ENCODE data around the gene FAM120B. TPM values are rescaled to one million over a fixed set of nuclear protein-coding genes. Genes with fewer than 3 reads are reported as not detected.
A peak's percentile ranks its signal among the peaks of the same experiment; 100 is the strongest.

The FAM120B gene
- polyA plus RNA-seq, 2 donors = 6.4 to 8.7 TPM

GRCh38 chr6:170271771-170272314, 34.7 kb upstream of the FAM120B start:
- no peaks in the 10 kb centered on the region for H3K36me3 ChIP-seq (ENCODE audit: control insufficient read depth in 2 of 2, insufficient read depth in 2 of 2, low read length in 1 of 2)
- no peaks in the 10 kb centered on the region for H3K4me1 ChIP-seq (ENCODE audit: control insufficient read depth in 2 of 2, insufficient read depth in 2 of 2, low read length in 1 of 2)
- H3K27me3 ChIP-seq (ENCODE audit: control insufficient read depth in 1 of 2, insufficient read depth in 2 of 2, low read length in 2 of 2) = no peaks in the 10 kb centered on the region
- WGBS, 2 donors = 79 to 81% methylated on average over 32 of the region's 32 CpGs
- H3K27ac ChIP-seq (ENCODE audit: low read depth in 2 of 2, low read length in 1 of 2) = no peak overlapping the region
- H3K4me3 ChIP-seq (ENCODE audit: low read depth in 1 of 2, low read length in 2 of 2) = peak overlapping the region in 1 of 2 donors; percentile 9
- H3K9me3 ChIP-seq (ENCODE audit: control insufficient read depth in 2 of 2, insufficient read depth in 1 of 2, low read depth in 1 of 2, low read length in 1 of 2) = no peaks in the 10 kb centered on the region

DNA sequence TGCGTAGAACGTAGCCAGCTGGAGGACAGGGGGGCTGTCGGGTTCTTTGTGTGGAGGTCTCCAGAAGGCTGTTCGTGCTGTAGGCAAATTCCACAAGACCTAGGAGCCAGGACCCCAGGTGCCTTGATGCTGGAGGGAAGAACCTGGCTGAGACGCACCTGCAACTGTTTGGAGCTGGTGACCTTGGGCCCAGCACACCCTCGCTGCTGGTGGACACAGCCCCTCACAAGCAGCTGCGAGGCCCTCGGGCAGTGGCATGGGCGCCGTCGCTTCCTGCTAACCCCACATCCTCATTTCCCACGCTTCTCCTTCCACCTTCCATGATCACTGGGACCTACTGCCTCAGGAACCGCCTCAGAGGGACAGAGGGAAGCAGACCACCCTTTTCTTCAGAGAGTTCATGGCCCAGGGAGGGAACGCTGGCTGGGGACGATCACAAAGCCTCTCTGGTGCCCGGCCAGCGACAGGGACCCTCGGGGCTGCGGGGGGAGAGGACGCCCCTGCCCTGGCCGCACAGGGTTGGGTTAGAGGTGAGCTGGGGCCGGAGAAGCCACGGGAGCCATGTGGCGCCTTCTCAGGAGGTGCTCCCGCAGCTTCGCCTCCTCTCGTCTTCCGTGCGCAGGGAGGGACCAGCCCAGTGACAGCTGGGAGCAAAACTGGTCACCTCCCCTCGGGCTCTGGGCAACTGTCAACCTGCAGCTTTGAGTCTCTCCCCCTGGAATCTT, 34.1 kb upstream of the FAM120B start:
- WGBS, 2 donors = 81 to 86% methylated on average over 30 of the region's 30 CpGs
- H3K9me3 ChIP-seq (ENCODE audit: control insufficient read depth in 2 of 2, insufficient read depth in 1 of 2, low read depth in 1 of 2, low read length in 1 of 2) = no peaks in the 10 kb centered on the region
- no peaks in the 10 kb centered on the region for H3K36me3 ChIP-seq (ENCODE audit: control insufficient read depth in 2 of 2, insufficient read depth in 2 of 2, low read length in 1 of 2)
- no peak overlapping the region for H3K27ac ChIP-seq (ENCODE audit: low read depth in 2 of 2, low read length in 1 of 2)
- no peak overlapping the region for H3K4me3 ChIP-seq (ENCODE audit: low read depth in 1 of 2, low read length in 2 of 2)
- H3K27me3 ChIP-seq (ENCODE audit: control insufficient read depth in 1 of 2, insufficient read depth in 2 of 2, low read length in 2 of 2) = no peaks in the 10 kb centered on the region
- H3K4me1 ChIP-seq (ENCODE audit: control insufficient read depth in 2 of 2, insufficient read depth in 2 of 2, low read length in 1 of 2) = no peaks in the 10 kb centered on the region

DNA sequence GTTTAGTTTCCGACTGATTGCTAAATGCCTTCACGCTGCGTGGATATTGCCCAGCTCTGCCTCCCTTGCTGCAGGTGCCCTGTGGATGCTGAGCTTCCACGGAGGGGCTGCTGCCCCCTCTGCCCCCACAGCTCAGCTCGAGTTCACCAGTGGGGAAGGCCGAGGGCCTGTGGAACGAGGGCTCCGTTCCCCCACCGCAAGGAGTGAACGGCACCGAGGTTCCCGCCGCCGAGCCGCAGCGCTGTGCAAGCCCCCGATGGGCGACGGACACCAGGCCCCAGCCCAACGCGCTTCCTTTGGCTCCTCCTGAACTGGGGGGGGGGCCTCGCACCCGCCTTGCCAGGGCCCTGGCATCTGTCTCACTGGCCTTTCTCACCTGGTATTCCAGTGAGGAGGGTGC, 33.4 kb upstream of the FAM120B start:
- H3K4me3 ChIP-seq (ENCODE audit: low read depth in 1 of 2, low read length in 2 of 2) = no peak overlapping the region
- H3K4me1 ChIP-seq (ENCODE audit: control insufficient read depth in 2 of 2, insufficient read depth in 2 of 2, low read length in 1 of 2) = no peaks in the 10 kb centered on the region
- WGBS, 2 donors = 94 to 98% methylated on average over 23 of the region's 23 CpGs
- no peaks in the 10 kb centered on the region for H3K9me3 ChIP-seq (ENCODE audit: control insufficient read depth in 2 of 2, insufficient read depth in 1 of 2, low read depth in 1 of 2, low read length in 1 of 2)
- no peaks in the 10 kb centered on the region for H3K36me3 ChIP-seq (ENCODE audit: control insufficient read depth in 2 of 2, insufficient read depth in 2 of 2, low read length in 1 of 2)
- no peaks in the 10 kb centered on the region for H3K27me3 ChIP-seq (ENCODE audit: control insufficient read depth in 1 of 2, insufficient read depth in 2 of 2, low read length in 2 of 2)
- H3K27ac ChIP-seq (ENCODE audit: low read depth in 2 of 2, low read length in 1 of 2) = no peak overlapping the region

GRCh38 chr6:170273681-170274080, 32.9 kb upstream of the FAM120B start:
- H3K36me3 ChIP-seq (ENCODE audit: control insufficient read depth in 2 of 2, insufficient read depth in 2 of 2, low read length in 1 of 2) = no peaks in the 10 kb centered on the region
- no peaks in the 10 kb centered on the region for H3K9me3 ChIP-seq (ENCODE audit: control insufficient read depth in 2 of 2, insufficient read depth in 1 of 2, low read depth in 1 of 2, low read length in 1 of 2)
- 80 to 82% methylated on average over 7 of the region's 7 CpGs for WGBS, 2 donors
- H3K4me3 ChIP-seq (ENCODE audit: low read depth in 1 of 2, low read length in 2 of 2) = no peak overlapping the region
- H3K27me3 ChIP-seq (ENCODE audit: control insufficient read depth in 1 of 2, insufficient read depth in 2 of 2, low read length in 2 of 2) = no peaks in the 10 kb centered on the region
- no peak overlapping the region for H3K27ac ChIP-seq (ENCODE audit: low read depth in 2 of 2, low read length in 1 of 2)
- H3K4me1 ChIP-seq (ENCODE audit: control insufficient read depth in 2 of 2, insufficient read depth in 2 of 2, low read length in 1 of 2) = no peaks in the 10 kb centered on the region

- H3K4me3 ChIP-seq (ENCODE audit: low read depth in 1 of 2, low read length in 2 of 2) = no peak overlapping the region
- 86 to 91% methylated on average over 36 of the region's 36 CpGs for WGBS, 2 donors
- H3K27me3 ChIP-seq (ENCODE audit: control insufficient read depth in 1 of 2, insufficient read depth in 2 of 2, low read length in 2 of 2) = no peaks in the 10 kb centered on the region
- no peak overlapping the region for H3K27ac ChIP-seq (ENCODE audit: low read depth in 2 of 2, low read length in 1 of 2)
- H3K9me3 ChIP-seq (ENCODE audit: control insufficient read depth in 2 of 2, insufficient read depth in 1 of 2, low read depth in 1 of 2, low read length in 1 of 2) = no peaks in the 10 kb centered on the region
- no peaks in the 10 kb centered on the region for H3K36me3 ChIP-seq (ENCODE audit: control insufficient read depth in 2 of 2, insufficient read depth in 2 of 2, low read length in 1 of 2)
- peaks cover 0 to 1% of the 10 kb centered on the region in 2 donors for H3K4me1 ChIP-seq (ENCODE audit: control insufficient read depth in 2 of 2, insufficient read depth in 2 of 2, low read length in 1 of 2)
These were observed 31.6 kb upstream of the FAM120B start for GRCh38 chr6:170274713-170275560.

DNA sequence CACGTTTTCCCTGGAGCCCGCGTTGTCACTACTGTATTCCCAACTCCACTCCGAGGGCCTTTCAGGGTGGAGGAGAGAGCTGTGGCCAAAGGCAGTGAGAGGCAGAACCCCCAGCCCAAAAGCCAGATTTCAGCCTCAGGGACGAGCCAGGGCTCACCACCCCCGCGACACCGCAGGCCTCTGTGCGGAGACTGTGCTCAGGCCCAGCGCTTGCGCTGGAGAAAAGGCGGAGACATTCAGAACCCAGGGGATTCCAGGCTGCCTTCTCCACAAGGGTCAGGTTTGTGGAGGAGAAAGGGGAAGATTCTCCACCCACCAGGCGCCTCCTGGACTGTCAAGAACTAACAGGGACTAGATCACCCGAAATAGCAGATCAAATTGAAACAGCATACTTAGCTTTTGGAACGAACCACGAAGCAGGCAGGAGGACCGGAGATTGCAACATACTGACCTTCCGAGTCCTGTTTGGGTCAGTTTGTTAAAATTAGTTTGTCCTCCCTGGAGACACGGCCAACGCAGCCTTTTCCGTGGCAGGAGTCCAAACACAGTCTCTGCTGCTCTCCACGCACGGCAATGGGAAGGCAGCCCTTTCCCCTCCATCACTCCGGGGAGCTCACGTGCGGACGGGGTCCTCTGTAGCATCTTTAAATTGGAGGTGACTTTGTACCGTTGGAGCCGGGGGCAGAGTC, 30.0 kb upstream of the FAM120B start:
- no peak overlapping the region for H3K4me3 ChIP-seq (ENCODE audit: low read depth in 1 of 2, low read length in 2 of 2)
- H3K9me3 ChIP-seq (ENCODE audit: control insufficient read depth in 2 of 2, insufficient read depth in 1 of 2, low read depth in 1 of 2, low read length in 1 of 2) = no peaks in the 10 kb centered on the region
- peak overlapping the region; percentile 29 to 74 for H3K27ac ChIP-seq (ENCODE audit: low read depth in 2 of 2, low read length in 1 of 2)
- no peaks in the 10 kb centered on the region for H3K36me3 ChIP-seq (ENCODE audit: control insufficient read depth in 2 of 2, insufficient read depth in 2 of 2, low read length in 1 of 2)
- peaks cover 0 to 9% of the 10 kb centered on the region in 2 donors for H3K4me1 ChIP-seq (ENCODE audit: control insufficient read depth in 2 of 2, insufficient read depth in 2 of 2, low read length in 1 of 2)
- 66 to 76% methylated on average over 29 of the region's 29 CpGs for WGBS, 2 donors
- no peaks in the 10 kb centered on the region for H3K27me3 ChIP-seq (ENCODE audit: control insufficient read depth in 1 of 2, insufficient read depth in 2 of 2, low read length in 2 of 2)

DNA sequence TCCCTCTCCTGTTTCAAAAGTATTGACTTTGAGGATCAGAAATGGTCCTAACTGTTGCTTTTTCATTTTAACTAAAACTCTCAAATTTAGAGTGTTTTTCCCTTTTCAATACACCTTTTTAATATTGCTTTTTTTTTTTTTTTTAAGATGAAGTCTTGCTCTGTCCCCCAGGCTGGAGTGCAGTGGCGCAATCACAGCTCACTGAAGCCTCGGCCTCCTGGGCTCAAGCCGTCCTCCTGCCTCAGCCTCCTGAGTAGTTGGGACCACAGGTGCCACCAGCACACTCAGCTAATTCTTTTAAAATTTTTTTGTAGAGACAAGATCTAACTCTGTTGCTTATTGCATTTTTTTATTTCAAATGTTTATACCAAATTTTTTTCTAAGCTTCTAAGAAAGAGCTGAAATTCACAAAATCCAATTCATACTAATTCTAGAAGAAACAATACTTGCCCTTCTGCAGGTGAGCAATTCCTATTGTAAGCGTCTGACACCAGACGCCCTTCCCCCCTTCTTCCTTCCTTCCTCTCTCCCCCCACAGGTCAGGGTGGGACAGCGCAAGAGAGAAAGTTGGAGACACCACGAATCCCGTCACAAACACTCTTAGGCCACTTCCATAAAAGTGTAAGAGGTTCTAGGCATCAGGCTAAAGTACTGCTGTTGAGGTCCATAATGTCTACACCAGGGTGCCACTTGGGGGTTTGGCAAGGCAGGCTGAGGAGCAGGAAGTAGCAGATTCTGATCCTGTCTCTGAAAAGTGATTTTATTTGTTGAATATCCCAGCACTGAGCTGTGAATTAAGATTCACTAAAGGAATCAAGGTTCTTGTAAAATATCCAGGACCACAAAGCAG, 28.4 kb upstream of the FAM120B start:
- Histone ChIP-seq H3K4me3 (ENCODE audit: low read depth in 1 of 2, low read length in 2 of 2) (no peak overlapping the region), H3K9me3 (ENCODE audit: control insufficient read depth in 2 of 2, insufficient read depth in 1 of 2, low read depth in 1 of 2, low read length in 1 of 2) (no peaks in the 10 kb centered on the region), H3K36me3 (ENCODE audit: control insufficient read depth in 2 of 2, insufficient read depth in 2 of 2, low read length in 1 of 2) (peaks cover 0 to 2% of the 10 kb centered on the region in 2 donors), H3K27ac (ENCODE audit: low read depth in 2 of 2, low read length in 1 of 2) (no peak overlapping the region), H3K4me1 (ENCODE audit: control insufficient read depth in 2 of 2, insufficient read depth in 2 of 2, low read length in 1 of 2) (peaks cover 0 to 9% of the 10 kb centered on the region in 2 donors), H3K27me3 (ENCODE audit: control insufficient read depth in 1 of 2, insufficient read depth in 2 of 2, low read length in 2 of 2) (no peaks in the 10 kb centered on the region)
- WGBS, 2 donors = 84 to 85% methylated on average over 8 of the region's 8 CpGs

GRCh38 chr6:170278743-170279094, 27.8 kb upstream of the FAM120B start:
- no peak overlapping the region for H3K4me3 ChIP-seq (ENCODE audit: low read depth in 1 of 2, low read length in 2 of 2)
- H3K27me3 ChIP-seq (ENCODE audit: control insufficient read depth in 1 of 2, insufficient read depth in 2 of 2, low read length in 2 of 2) = no peaks in the 10 kb centered on the region
- H3K27ac ChIP-seq (ENCODE audit: low read depth in 2 of 2, low read length in 1 of 2) = no peak overlapping the region
- WGBS, 2 donors = 65 to 72% methylated on average over 9 of the region's 9 CpGs
- no peaks in the 10 kb centered on the region for H3K9me3 ChIP-seq (ENCODE audit: control insufficient read depth in 2 of 2, insufficient read depth in 1 of 2, low read depth in 1 of 2, low read length in 1 of 2)
- peaks cover 0 to 7% of the 10 kb centered on the region in 2 donors for H3K36me3 ChIP-seq (ENCODE audit: control insufficient read depth in 2 of 2, insufficient read depth in 2 of 2, low read length in 1 of 2)
- H3K4me1 ChIP-seq (ENCODE audit: control insufficient read depth in 2 of 2, insufficient read depth in 2 of 2, low read length in 1 of 2) = peaks cover 0 to 9% of the 10 kb centered on the region in 2 donors

- Histone ChIP-seq H3K4me3 (ENCODE audit: low read depth in 1 of 2, low read length in 2 of 2) (no peak overlapping the region), H3K27me3 (ENCODE audit: control insufficient read depth in 1 of 2, insufficient read depth in 2 of 2, low read length in 2 of 2) (no peaks in the 10 kb centered on the region), H3K4me1 (ENCODE audit: control insufficient read depth in 2 of 2, insufficient read depth in 2 of 2, low read length in 1 of 2) (peaks cover 0 to 9% of the 10 kb centered on the region in 2 donors), H3K36me3 (ENCODE audit: control insufficient read depth in 2 of 2, insufficient read depth in 2 of 2, low read length in 1 of 2) (peaks cover 0 to 10% of the 10 kb centered on the region in 2 donors), H3K27ac (ENCODE audit: low read depth in 2 of 2, low read length in 1 of 2) (no peak overlapping the region), H3K9me3 (ENCODE audit: control insufficient read depth in 2 of 2, insufficient read depth in 1 of 2, low read depth in 1 of 2, low read length in 1 of 2) (no peaks in the 10 kb centered on the region)
- WGBS, 2 donors = 64 to 72% methylated on average over 8 of the region's 8 CpGs
These were observed 27.1 kb upstream of the FAM120B start for GRCh38 chr6:170279426-170279825.
